Kidney (tissue), 14 donors: ENCODE data around the gene ALKBH8. TPM values are rescaled to one million over a fixed set of nuclear protein-coding genes. Genes with fewer than 3 reads are reported as not detected.

Experiments
- DNase-seq, 5 donors: peaks; one replicate each; pipeline ENCODE4 v3.0.0-alpha.2; 2013 to 2020
- FAIRE-seq: peaks from 2 replicates; lab custom pipeline; 2012; peaks lifted over from hg19 to GRCh38; lab: Jason Lieb, UNC
- H3K27ac ChIP-seq, 2 donors: one replicate each; pipeline ENCODE4 v1.7.0; 2013; ENCODE audit warnings: low read depth in 2 of 2, low read length in 2 of 2, inconsistent platforms in 1 of 2
- H3K27me3 ChIP-seq: one replicate; pipeline ENCODE4 v1.7.1; 2013; ENCODE audit warnings: low read length, inconsistent platforms; ENCODE audit not compliant: control insufficient read depth, insufficient read depth
- H3K36me3 ChIP-seq, 3 donors: one replicate each; pipeline versions ENCODE4 v1.7.0 to v1.7.1; 2013; ENCODE audit warnings: low read length in 3 of 3, control low read depth in 1 of 3, inconsistent platforms in 1 of 3; ENCODE audit not compliant: insufficient read depth in 3 of 3, control insufficient read depth in 2 of 3
- H3K4me1 ChIP-seq, 3 donors: one replicate each; pipeline versions ENCODE4 v1.7.0 to v1.7.1; 2013; ENCODE audit warnings: low read length in 3 of 3, inconsistent platforms in 1 of 3, low read depth in 1 of 3; ENCODE audit not compliant: control insufficient read depth in 2 of 3, insufficient read depth in 2 of 3
- H3K4me3 ChIP-seq, 3 donors: one replicate each; pipeline versions ENCODE4 v1.7.0 to v1.8.1; 2013; ENCODE audit warnings: low read length in 3 of 3, control low read depth in 1 of 3, inconsistent platforms in 1 of 3
- H3K9ac ChIP-seq, 3 donors: one replicate each; pipeline versions ENCODE4 v1.7.0 to v1.7.1; 2013; ENCODE audit warnings: low read length in 3 of 3, control low read depth in 1 of 3, inconsistent platforms in 1 of 3
- H3K9me3 ChIP-seq, 3 donors: one replicate each; pipeline versions ENCODE4 v1.7.0 to v1.7.1; 2013; ENCODE audit warnings: low read length in 3 of 3, control low read depth in 1 of 3, inconsistent platforms in 1 of 3; ENCODE audit not compliant: control insufficient read depth in 2 of 3, insufficient read depth in 1 of 3
- CTCF ChIP-seq: IDR thresholded peaks from 3 replicates; pipeline ENCODE4 v1.5.1; 2012; ENCODE audit warnings: mild to moderate bottlenecking, moderate library complexity, borderline replicate concordance; ENCODE audit not compliant: insufficient read depth; ENCODE audit errors: extremely low read depth
- intact Hi-C: fragments of 100-400 bp; cut with DNase I; formaldehyde crosslinking; loops from one replicate; pipeline ENCODE4 v1.11.1; 2022
- polyA plus RNA-seq: library from polyadenylated mRNA; stranded (reverse); fragments of 350-450 nt; fragmentation: Illumina TruSeq; extraction: RNeasy Lipid Tissue Mini Kit (QIAGEN cat#74804); gene quantifications from one replicate; pipeline ENCODE4 v1.2.3, GENCODE V29; 2014; ENCODE audit warnings: low read depth, low replicate concordance; ENCODE audit not compliant: insufficient read depth
- total RNA-seq: library from RNA; stranded (reverse); fragmentation: NEBNext Ultra II Directional; extraction: Animal tissue kit (Norgen Biotek cat#: 25700); gene quantifications from one replicate; pipeline ENCODE4 v1.2.1, GENCODE V29; 2021
- donor health status: control.
- donor health status: control.
- donor health status: control.
- donor health status: control.
- donor health status: control.
- donor health status: DM: yes; HTN: yes; CAD: no.
- donor health status: Normal renal cell carcinoma (clear cell type).

The ALKBH8 gene
- total and polyA plus RNA-seq, 2 donors from 2014 or later = 3.8 to 9.4 TPM

- DNase-seq (no peak), FAIRE-seq (no peak)
- intact Hi-C loops = no loop called here
- Histone ChIP-seq H3K27ac (no peak overlapping the region), H3K9me3 (no peaks in the 10 kb centered on the region), H3K27me3 (peaks cover 22% of the 10 kb centered on the region), H3K4me1 (peaks cover 0 to 4% (median 3%) of the 10 kb centered on the region in 3 donors), H3K9ac (no peak overlapping the region), H3K36me3 (no peaks in the 10 kb centered on the region), H3K4me3 (no peak overlapping the region)
- peak; percentile 34 for TF ChIP-seq CTCF
Observed at GRCh38 chr11:107598225-107599139, 32.9 kb upstream of the ALKBH8 start.

- peaks cover 40% of the 10 kb centered on the region for H3K27me3 ChIP-seq
- no peak for FAIRE-seq
- no peak for TF ChIP-seq CTCF
- H3K27ac ChIP-seq = no peak overlapping the region
- H3K36me3 ChIP-seq = no peaks in the 10 kb centered on the region
- H3K4me3 ChIP-seq = no peak overlapping the region
- no peak for DNase-seq
- no peak overlapping the region for H3K9ac ChIP-seq
- H3K9me3 ChIP-seq = no peaks in the 10 kb centered on the region
- H3K4me1 ChIP-seq = peaks cover 0 to 11% (median 4%) of the 10 kb centered on the region in 3 donors
- intact Hi-C loops = no loop called here
Observed at GRCh38 chr11:107594736-107595135, 29.2 kb upstream of the ALKBH8 start.

GRCh38 chr11:107593951-107594350 is 28.4 kb upstream of the ALKBH8 start:
- H3K9ac ChIP-seq = no peak overlapping the region
- DNase-seq (peak in 3 of 5 donors; percentile 22 to 23 (median 23)), FAIRE-seq (no peak)
- H3K4me1 ChIP-seq = peaks cover 0 to 11% (median 4%) of the 10 kb centered on the region in 3 donors
- H3K27me3 ChIP-seq = peaks cover 44% of the 10 kb centered on the region
- intact Hi-C loops = no loop called here
- H3K4me3 ChIP-seq = no peak overlapping the region
- H3K36me3 ChIP-seq = no peaks in the 10 kb centered on the region
- no peak overlapping the region for H3K27ac ChIP-seq
- H3K9me3 ChIP-seq = no peaks in the 10 kb centered on the region
- no peak for TF ChIP-seq CTCF
